Activated T-helper 17 cell treated with anti-CD3 and anti-CD28 coated beads, Interleukin-2, amount 50 U/mL, for 72 hours (primary cell): ENCODE results near the gene SLC44A2. TPM values are rescaled to one million over a fixed set of nuclear protein-coding genes. Genes with fewer than 3 reads are reported as not detected.

Source experiments
- ATAC-seq: fragments of 150-1000 bp; cut with Tn5 transposase; replicated peaks from 2 replicates; pipeline ENCODE4 v1.10.0; 2021; ENCODE audit warnings: mild to moderate bottlenecking, moderate library complexity
- H3K27ac Mint-ChIP-seq: one replicate; pipeline ENCODE4 v1.8.0; 2022; ENCODE audit warnings: mixed read lengths
- H3K27me3 Mint-ChIP-seq: one replicate; pipeline ENCODE4 v1.8.0; 2022; ENCODE audit warnings: mixed read lengths
- H3K36me3 Mint-ChIP-seq: one replicate; pipeline ENCODE4 v1.8.0; 2022; ENCODE audit warnings: low read depth, mild to moderate bottlenecking, mixed read lengths
- H3K4me1 Mint-ChIP-seq: one replicate; pipeline ENCODE4 v1.8.0; 2022; ENCODE audit warnings: mixed read lengths
- H3K4me3 Mint-ChIP-seq: one replicate; pipeline ENCODE4 v1.8.0; 2022; ENCODE audit warnings: mild to moderate bottlenecking, mixed read lengths
- H3K9me3 Mint-ChIP-seq: one replicate; pipeline ENCODE4 v1.8.0; 2022; ENCODE audit warnings: mixed read lengths
- total RNA-seq, 2 donors: library from RNA; stranded (reverse); gene quantifications; one replicate each; pipeline ENCODE4 v1.2.3, GENCODE V29; 2022

Gene SLC44A2
- total RNA-seq = 10 to 100 TPM; 64.8 to 84.9 TPM

- H3K4me3 Mint-ChIP-seq = peak within 1 kb of the TSS; percentile 37
- no peaks in the 10 kb centered on the region for H3K27me3 Mint-ChIP-seq
- no peak for ATAC-seq
- H3K36me3 Mint-ChIP-seq = peaks cover 48% of the 10 kb centered on the region
- H3K27ac Mint-ChIP-seq = peak within 1 kb of the TSS; percentile 63
- H3K9me3 Mint-ChIP-seq = no peaks in the 10 kb centered on the region
- H3K4me1 Mint-ChIP-seq = peaks cover 12% of the 10 kb centered on the region
Observed at GRCh38 chr19:10625003-10625761, at the start of gene SLC44A2. SLC44A2 (plus strand) TSS chr19:10625553; CDS start chr19:10625634, 81 bp downstream.

GRCh38 chr19:10577951-10578350, 47.4 kb upstream of the SLC44A2 start:
- Mint-ChIP-seq H3K9me3 (no peaks in the 10 kb centered on the region), H3K36me3 (no peaks in the 10 kb centered on the region), H3K27ac (no peak overlapping the region), H3K4me3 (no peak overlapping the region), H3K4me1 (peaks cover 5% of the 10 kb centered on the region), H3K27me3 (no peaks in the 10 kb centered on the region)
- ATAC-seq = no peak

GRCh38 chr19:10580979-10581631, 44.2 kb upstream of the SLC44A2 start:
- no peaks in the 10 kb centered on the region for H3K27me3 Mint-ChIP-seq
- H3K4me1 Mint-ChIP-seq = peaks cover 12% of the 10 kb centered on the region
- H3K9me3 Mint-ChIP-seq = no peaks in the 10 kb centered on the region
- peak; percentile 95 for ATAC-seq
- no peaks in the 10 kb centered on the region for H3K36me3 Mint-ChIP-seq
- no peak overlapping the region for H3K4me3 Mint-ChIP-seq
- H3K27ac Mint-ChIP-seq = no peak overlapping the region

DNA sequence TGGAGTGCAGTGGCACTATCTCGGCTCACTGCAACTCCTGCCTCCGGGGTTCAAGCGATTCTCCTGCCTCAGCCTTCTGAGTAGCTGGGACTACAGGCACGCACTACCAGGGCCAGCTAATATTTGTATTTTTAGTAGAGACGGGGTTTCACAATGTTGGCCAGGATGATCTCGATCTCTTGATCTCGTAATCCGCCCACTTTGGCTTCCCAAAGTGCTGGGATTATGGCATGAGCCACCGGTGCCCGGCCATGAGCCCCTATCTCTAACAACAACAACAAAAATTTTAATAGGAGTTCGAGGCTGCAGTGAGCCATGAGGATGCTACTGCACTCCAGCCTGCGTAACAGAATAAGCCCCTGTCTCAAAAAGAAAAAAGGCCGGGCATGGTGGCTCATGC, 43.3 kb upstream of the SLC44A2 start:
- peaks cover 12% of the 10 kb centered on the region for H3K4me1 Mint-ChIP-seq
- H3K27ac Mint-ChIP-seq = no peak overlapping the region
- H3K36me3 Mint-ChIP-seq = no peaks in the 10 kb centered on the region
- no peaks in the 10 kb centered on the region for H3K9me3 Mint-ChIP-seq
- H3K27me3 Mint-ChIP-seq = no peaks in the 10 kb centered on the region
- H3K4me3 Mint-ChIP-seq = no peak overlapping the region
- ATAC-seq = no peak

DNA sequence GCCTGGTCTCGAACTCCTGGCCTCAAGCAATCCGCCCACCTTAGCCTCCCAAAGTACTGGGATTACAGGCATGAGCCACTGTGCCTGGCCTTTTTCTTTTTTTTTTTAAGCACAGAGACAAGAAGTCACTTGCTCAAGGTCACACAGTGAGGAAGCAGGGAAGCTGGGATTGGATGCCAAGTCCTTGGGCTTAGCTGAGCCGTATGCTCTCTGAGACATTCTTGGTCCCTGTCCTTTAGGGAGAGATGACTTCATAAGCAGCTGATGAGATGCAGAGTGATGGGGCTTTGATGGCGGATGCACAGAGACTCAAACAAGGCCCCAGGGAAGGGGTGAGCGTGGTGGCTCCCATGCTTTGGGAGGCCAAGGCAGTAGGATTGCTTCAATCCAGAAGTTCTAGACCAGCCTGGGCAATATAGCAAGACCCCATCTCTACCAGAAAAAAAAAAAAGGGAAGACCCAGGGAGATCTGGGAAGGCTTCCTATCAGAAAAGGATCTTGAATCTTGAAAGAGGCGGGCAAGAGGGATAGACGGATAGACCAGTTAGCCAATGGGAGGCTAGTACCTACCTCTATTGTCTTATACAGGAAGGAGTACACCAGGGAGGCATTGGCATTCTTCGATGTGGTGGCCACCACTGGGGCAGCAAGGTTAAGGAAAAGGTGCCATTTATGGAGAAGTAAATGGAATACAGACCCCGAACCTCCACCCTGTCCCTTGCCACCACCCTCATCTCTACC, 42.1 kb upstream of the SLC44A2 start:
- no peaks in the 10 kb centered on the region for H3K36me3 Mint-ChIP-seq
- H3K27ac Mint-ChIP-seq = no peak overlapping the region
- H3K9me3 Mint-ChIP-seq = no peaks in the 10 kb centered on the region
- no peak for ATAC-seq
- peaks cover 18% of the 10 kb centered on the region for H3K4me1 Mint-ChIP-seq
- H3K4me3 Mint-ChIP-seq = no peak overlapping the region
- peaks cover 8% of the 10 kb centered on the region for H3K27me3 Mint-ChIP-seq

GRCh38 chr19:10586396-10586795, 39.0 kb upstream of the SLC44A2 start:
- Mint-ChIP-seq H3K27ac (no peak overlapping the region), H3K9me3 (no peaks in the 10 kb centered on the region), H3K27me3 (peaks cover 8% of the 10 kb centered on the region), H3K4me1 (peaks cover 13% of the 10 kb centered on the region), H3K36me3 (no peaks in the 10 kb centered on the region), H3K4me3 (no peak overlapping the region)
- no peak for ATAC-seq

DNA sequence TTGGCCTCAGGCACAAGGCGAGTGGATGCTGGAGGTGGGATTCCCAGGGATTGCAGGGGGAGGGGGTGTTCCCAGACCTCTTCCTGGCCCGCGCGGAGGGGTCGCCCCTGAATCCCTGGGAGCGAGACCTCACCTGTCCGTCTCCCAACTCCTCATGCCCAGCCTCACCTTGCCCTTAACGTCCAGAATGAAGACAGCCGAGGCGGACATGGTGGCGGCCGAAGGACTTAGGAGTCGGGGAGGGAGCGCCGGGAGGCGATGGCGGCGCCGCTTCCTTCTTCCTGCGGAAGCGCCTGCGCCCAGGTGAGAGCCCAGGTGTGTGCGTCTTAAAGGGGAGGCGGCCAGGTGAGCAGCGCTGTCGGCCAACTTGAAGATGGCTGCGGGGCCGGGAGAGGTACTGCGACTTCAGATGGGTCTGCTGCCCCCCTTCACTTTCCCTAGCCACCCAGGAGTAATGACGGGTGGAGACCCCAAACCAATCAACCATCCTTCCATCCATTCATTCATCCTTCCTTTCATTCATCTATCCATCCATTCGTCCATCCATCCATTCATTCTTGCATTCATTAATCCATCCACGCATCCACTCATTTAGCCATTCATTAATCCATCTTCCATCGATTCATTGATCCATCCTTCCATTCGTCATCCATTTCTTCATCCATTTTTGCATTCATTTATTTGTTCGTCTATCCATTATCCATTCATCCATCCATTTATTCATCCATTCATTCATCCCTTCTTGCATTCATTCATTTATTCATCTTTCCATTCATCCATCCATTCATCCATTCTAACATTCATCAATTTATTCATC, 38.1 kb upstream of the SLC44A2 start, which contains the start of gene AP1M2:
AP1M2 (minus strand) TSS at position 291 of the 817 bp plus-strand sequence; CDS start at position 210, 81 bp downstream.
- no peak for ATAC-seq
- H3K4me3 Mint-ChIP-seq = no peak within 1 kb of the TSS
- H3K9me3 Mint-ChIP-seq = no peaks in the 10 kb centered on the region
- no peak within 1 kb of the TSS for H3K27ac Mint-ChIP-seq
- H3K27me3 Mint-ChIP-seq = peaks cover 8% of the 10 kb centered on the region
- no peaks in the 10 kb centered on the region for H3K36me3 Mint-ChIP-seq
- H3K4me1 Mint-ChIP-seq = peaks cover 13% of the 10 kb centered on the region

DNA sequence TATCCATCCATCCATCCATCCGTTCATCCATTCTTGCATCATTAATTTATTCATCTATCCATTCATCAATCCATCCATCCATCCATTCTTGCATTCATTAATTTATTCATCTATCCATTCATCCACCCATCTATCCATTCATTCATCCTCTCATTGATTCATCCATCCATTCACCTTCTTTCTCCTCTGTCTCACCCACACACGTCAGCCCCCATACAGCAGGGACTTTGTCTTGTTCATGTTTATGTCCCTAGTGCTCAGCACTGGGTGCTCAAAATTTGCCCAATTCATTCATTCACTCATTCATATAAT, 37.6 kb upstream of the SLC44A2 start:
- Mint-ChIP-seq H3K9me3 (no peaks in the 10 kb centered on the region), H3K4me3 (no peak overlapping the region), H3K4me1 (peaks cover 13% of the 10 kb centered on the region), H3K36me3 (no peaks in the 10 kb centered on the region), H3K27me3 (peaks cover 8% of the 10 kb centered on the region), H3K27ac (no peak overlapping the region)
- no peak for ATAC-seq

- H3K27me3 Mint-ChIP-seq = no peaks in the 10 kb centered on the region
- ATAC-seq = no peak
- H3K4me1 Mint-ChIP-seq = peaks cover 8% of the 10 kb centered on the region
Observed at GRCh38 chr19:10593148-10593547, 32.2 kb upstream of the SLC44A2 start.

DNA sequence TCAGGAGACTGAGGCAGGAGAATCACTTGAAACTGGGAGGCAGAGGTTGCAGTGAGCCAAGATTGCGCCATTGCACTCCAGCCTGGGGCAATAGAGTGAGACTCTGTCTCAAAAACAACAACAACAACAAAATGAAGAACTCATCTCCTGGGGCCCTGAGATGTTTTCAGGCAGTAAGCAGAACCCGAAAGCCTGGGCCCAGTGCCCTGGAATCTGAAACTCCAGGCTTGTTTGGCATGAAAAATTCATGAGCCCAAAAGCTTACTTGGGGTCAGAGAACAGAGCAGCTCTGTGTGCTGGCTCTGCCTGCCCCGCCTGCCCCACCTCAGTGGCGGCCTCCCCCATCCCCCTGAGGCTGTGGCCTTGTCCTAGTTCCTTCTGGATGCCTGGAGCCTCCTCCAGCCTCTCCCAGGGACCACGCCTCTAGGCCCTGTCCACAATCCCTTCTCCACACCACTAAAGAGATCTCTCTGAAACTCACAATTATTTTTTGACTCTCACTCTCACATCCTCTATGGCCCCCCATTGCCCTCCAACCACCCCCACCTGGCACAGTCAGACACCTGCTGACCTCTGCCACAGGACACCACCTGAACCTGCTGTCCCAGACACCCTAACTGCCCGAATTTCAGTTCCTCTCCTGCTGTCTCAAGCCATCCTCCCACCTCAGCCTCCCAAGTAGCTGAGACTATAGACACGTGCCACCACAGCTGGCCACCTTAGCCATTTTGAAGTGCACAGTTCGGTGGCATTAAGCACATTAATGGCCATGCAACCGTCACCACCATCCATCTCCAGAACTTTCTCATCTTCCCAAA, 31.3 kb upstream of the SLC44A2 start:
- Mint-ChIP-seq H3K4me3 (no peak overlapping the region), H3K36me3 (no peaks in the 10 kb centered on the region), H3K27me3 (no peaks in the 10 kb centered on the region), H3K9me3 (no peaks in the 10 kb centered on the region), H3K4me1 (peaks cover 8% of the 10 kb centered on the region), H3K27ac (peak overlapping the region; percentile 21)
- no peak for ATAC-seq

More at GRCh38 chr19:10593148-10593547, 32.2 kb upstream of the SLC44A2 start:
- H3K4me3 Mint-ChIP-seq = no peak overlapping the region
- no peak overlapping the region for H3K27ac Mint-ChIP-seq
- H3K36me3 Mint-ChIP-seq = no peaks in the 10 kb centered on the region
- no peaks in the 10 kb centered on the region for H3K9me3 Mint-ChIP-seq

DNA sequence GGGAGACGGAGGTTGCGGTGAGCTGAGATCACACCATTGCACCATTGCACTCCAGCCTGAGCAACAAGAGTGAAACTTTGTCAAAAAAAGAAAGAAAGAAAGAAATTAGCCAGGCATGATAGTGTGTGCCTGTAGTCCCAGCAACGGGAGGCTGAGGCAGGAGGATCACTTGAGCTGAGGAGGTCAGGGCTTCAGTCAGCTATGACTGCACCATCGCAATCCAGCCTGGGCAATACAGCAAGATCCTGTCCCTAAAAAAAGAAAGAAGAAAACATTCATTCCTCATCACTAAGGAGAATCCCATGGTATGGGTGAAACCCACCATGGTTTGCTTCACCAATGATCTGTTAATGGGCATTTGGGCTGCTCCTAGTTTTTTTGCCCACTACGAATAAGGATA, 25.2 kb upstream of the SLC44A2 start:
- Mint-ChIP-seq H3K36me3 (peaks cover 20% of the 10 kb centered on the region), H3K27me3 (no peaks in the 10 kb centered on the region), H3K4me1 (peaks cover 24% of the 10 kb centered on the region), H3K4me3 (no peak overlapping the region), H3K27ac (no peak overlapping the region), H3K9me3 (no peaks in the 10 kb centered on the region)
- ATAC-seq = no peak

DNA sequence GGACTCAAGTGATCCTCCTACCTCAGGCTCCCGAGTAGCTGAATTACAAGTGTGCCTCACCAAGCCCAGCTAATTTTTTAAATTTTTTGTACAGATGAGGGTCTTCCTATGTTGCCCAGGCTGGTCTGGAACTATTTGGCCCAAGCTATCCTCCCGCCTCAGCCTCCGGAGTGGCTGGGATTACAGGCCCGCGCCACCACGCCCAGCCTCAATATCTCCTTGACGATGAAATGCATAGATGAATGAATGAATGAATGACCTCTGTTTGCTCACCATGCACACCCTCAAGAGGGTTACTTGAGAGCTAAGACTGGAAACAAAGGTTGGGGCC, 23.4 kb upstream of the SLC44A2 start:
- Mint-ChIP-seq H3K36me3 (peaks cover 20% of the 10 kb centered on the region), H3K9me3 (no peaks in the 10 kb centered on the region), H3K4me1 (peaks cover 16% of the 10 kb centered on the region), H3K27me3 (no peaks in the 10 kb centered on the region), H3K27ac (no peak overlapping the region), H3K4me3 (peak overlapping the region; percentile 88)
- ATAC-seq = no peak

DNA sequence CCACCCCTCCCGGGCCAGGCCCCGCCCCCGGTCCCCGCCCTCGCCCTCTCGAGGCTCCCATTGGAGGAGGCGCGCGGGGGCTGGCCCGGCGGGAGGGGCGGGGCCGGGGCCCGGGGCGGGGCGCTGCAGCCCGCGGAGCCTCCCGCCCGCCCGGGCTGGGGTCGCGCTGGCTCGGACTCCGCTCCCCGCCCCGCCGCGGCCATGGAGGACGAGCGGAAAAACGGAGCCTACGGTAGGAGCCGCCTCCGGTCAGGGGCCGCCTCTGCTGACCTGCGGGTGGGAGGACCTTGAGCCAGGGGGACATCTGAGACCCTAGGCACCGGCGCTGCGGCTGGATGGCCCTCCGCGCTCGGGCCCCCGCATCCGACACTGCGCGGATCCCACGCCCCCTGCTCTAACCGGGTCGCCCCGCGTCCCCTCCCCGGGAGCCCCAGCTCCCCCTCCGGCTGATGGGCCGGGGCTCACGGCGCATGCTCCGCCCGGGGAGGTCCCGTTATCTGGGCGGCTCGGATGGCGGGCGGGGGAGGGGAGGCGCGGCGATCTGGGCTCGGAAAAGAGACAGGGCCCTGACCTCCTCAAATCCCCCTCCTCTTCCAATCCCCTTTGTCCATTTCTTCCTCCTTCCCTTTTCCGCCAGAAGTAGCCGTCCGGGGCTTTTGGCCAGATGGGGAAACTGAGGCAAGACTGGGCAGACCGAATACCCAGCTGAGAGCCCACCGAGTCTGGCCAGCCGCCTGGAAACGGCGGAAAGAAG, 22.8 kb upstream of the SLC44A2 start:
- ATAC-seq = peak; percentile 87
- no peaks in the 10 kb centered on the region for H3K9me3 Mint-ChIP-seq
- peak overlapping the region; percentile 94 for H3K27ac Mint-ChIP-seq
- H3K4me1 Mint-ChIP-seq = peaks cover 16% of the 10 kb centered on the region
- H3K27me3 Mint-ChIP-seq = no peaks in the 10 kb centered on the region
- peaks cover 20% of the 10 kb centered on the region for H3K36me3 Mint-ChIP-seq
- peak overlapping the region; percentile 88 for H3K4me3 Mint-ChIP-seq
